Measurements from ENCODE around the gene AKR7A3. TPM values are rescaled to one million over a fixed set of nuclear protein-coding genes. Genes with fewer than 3 reads are reported as not detected.
"Not testable (repeated sequence)": the region's sequence is repeated elsewhere in the genome, so short reads cannot be mapped to it uniquely, and the experiment has no call there.

Gene AKR7A3
- total RNA-seq, 1 donor from 2014 or later = 0.14 TPM

DNA sequence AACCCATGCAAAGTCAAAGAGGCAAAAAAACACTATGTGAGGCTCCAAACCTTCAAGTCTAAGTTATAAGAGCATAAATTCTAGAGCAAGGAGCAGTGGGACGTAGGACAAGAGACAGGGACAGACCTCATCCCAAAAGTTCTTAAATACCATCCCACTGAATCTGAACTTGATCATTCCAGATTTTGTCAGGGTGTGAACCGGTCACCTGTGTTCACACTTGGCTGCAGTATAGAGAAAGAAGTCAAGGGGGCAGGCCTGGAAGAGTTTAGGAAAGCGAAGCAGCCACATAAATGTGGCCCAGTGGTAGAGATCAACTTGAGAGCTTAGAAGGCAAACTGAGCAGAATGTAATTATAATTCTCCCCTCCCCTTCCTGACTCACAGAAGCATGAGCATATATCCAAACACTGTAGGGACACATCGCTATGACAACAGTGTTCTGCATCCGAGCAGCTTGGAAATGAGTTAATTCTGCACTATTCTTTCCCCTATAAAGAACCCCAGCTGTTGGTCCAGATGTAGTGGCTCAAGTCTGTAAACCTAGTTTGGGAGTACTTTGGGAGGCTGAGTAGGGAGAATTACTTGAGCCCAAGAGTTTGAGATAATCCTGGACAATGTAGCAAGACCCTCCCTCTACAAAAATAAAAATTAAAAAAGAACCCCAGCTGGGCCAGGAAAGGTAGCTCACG, 20.7 kb upstream of the AKR7A3 start:
- Histone ChIP-seq H3K4me1 (peaks cover 36% of the 10 kb centered on the region), H3K27me3 (ENCODE audit: low read depth) (no peaks in the 10 kb centered on the region), H3K4me3 (no peak overlapping the region), H3K36me3 (peaks cover 44% of the 10 kb centered on the region), H3K9me3 (replicated peaks) (no peaks in the 10 kb centered on the region), H3K27ac (replicated peaks) (no peak overlapping the region)
- TF ChIP-seq, protein P1, sequence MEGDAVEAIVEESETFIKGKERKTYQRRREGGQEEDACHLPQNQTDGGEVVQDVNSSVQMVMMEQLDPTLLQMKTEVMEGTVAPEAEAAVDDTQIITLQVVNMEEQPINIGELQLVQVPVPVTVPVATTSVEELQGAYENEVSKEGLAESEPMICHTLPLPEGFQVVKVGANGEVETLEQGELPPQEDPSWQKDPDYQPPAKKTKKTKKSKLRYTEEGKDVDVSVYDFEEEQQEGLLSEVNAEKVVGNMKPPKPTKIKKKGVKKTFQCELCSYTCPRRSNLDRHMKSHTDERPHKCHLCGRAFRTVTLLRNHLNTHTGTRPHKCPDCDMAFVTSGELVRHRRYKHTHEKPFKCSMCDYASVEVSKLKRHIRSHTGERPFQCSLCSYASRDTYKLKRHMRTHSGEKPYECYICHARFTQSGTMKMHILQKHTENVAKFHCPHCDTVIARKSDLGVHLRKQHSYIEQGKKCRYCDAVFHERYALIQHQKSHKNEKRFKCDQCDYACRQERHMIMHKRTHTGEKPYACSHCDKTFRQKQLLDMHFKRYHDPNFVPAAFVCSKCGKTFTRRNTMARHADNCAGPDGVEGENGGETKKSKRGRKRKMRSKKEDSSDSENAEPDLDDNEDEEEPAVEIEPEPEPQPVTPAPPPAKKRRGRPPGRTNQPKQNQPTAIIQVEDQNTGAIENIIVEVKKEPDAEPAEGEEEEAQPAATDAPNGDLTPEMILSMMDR (IDR thresholded peaks at IDR 0.05; ENCODE audit: borderline replicate concordance) = no peak
- intact Hi-C loops (cut with micrococcal nuclease) = no loop called here
- no peak for DNase-seq

DNA sequence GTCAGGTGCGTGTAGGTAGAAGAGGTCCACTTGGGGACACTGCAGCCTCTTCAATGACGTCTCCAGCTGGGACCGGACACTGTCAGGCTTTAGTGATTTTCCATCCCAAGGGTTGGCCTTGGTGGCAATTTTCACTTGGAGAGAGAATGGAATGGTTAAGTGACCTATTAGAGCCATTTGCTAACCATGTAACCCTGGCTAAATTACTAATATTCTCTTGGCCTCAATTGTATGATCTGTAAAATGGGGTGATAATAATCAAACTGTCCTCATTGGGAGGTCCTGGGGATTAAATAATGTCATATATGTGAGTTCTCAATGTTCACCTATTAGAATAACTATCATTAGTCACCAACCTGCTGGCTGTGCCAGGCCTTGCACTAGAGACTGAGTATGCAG, 19.9 kb upstream of the AKR7A3 start:
- intact Hi-C loops (cut with micrococcal nuclease) = no loop called here
- no peaks in the 10 kb centered on the region for H3K9me3 ChIP-seq (replicated peaks)
- H3K27ac ChIP-seq (replicated peaks) = no peak overlapping the region
- no peak for DNase-seq
- TF ChIP-seq, protein P1 (IDR thresholded peaks at IDR 0.05; ENCODE audit: borderline replicate concordance) = no peak
- no peak overlapping the region for H3K4me3 ChIP-seq
- H3K4me1 ChIP-seq = peaks cover 33% of the 10 kb centered on the region
- H3K27me3 ChIP-seq (ENCODE audit: low read depth) = no peaks in the 10 kb centered on the region
- H3K36me3 ChIP-seq = peaks cover 52% of the 10 kb centered on the region

DNA sequence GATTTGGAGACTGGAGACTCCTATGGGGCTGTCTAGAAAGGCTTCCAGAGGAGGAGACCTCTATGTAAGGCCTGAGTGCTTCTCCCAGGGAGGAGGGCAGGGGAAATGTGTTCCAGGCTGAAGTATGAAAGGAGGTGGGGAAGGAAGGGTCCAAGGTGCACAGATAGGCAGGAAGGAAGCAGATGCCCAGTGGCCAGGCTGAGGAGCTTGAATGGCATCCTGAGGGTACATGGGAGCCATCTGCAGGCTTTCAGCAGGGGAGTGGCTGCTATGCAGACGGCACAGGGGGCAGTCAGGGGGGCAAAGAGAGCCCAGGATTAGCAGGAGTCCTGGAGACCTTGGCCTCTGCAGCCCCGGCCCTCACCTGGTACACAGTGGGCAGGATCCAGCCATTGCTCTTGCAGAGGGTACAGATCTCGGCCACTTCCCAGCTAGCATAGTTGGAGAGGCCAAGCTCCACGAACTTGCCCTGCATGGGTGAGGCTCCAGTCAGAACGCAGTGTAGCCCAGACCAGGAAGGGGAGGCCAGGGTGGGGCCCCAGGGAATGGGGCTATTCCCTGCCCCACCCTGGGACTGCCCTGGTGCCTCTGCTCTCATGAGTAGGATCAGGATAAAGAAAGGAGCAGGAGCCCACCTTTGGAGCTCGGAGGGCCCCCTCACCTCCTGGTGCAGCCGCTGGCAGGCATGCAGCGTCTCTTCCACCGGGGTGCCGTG, 19.4 kb upstream of the AKR7A3 start:
- DNase-seq = no peak
- Histone ChIP-seq H3K27me3 (ENCODE audit: low read depth) (no peaks in the 10 kb centered on the region), H3K27ac (replicated peaks) (no peak overlapping the region), H3K9me3 (replicated peaks) (no peaks in the 10 kb centered on the region), H3K36me3 (peaks cover 57% of the 10 kb centered on the region), H3K4me1 (peaks cover 27% of the 10 kb centered on the region), H3K4me3 (no peak overlapping the region)
- TF ChIP-seq, protein P1 (IDR thresholded peaks at IDR 0.05; ENCODE audit: borderline replicate concordance) = no peak
- intact Hi-C loops (cut with micrococcal nuclease) = no loop called here

DNA sequence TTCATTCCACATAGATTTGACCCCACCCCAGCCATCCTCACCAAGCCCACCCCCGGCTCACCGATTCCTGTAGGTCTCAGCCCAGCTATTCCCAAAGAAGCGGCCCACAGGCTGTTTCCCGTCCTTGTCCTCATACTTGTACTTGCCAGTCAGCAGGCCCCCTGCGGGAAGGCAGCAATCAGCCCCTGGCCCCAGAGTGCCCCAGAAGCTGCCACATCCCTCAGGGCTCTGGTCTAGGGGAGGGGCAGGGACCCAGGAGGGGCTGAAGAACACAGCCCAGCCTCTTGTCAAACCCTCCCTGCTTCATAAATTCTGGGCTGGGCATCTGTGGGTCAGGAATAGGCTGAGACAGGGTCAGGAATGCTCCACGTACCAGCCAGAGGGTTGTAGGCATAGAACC, 18.4 kb upstream of the AKR7A3 start:
- H3K27me3 ChIP-seq (ENCODE audit: low read depth) = no peaks in the 10 kb centered on the region
- intact Hi-C loops (cut with micrococcal nuclease) = no loop called here
- TF ChIP-seq, protein P1 (IDR thresholded peaks at IDR 0.05; ENCODE audit: borderline replicate concordance) = no peak
- H3K36me3 ChIP-seq = peaks cover 68% of the 10 kb centered on the region
- no peak for DNase-seq
- peaks cover 19% of the 10 kb centered on the region for H3K4me1 ChIP-seq
- H3K9me3 ChIP-seq (replicated peaks) = no peaks in the 10 kb centered on the region
- no peak overlapping the region for H3K27ac ChIP-seq (replicated peaks)
- H3K4me3 ChIP-seq = no peak overlapping the region

DNA sequence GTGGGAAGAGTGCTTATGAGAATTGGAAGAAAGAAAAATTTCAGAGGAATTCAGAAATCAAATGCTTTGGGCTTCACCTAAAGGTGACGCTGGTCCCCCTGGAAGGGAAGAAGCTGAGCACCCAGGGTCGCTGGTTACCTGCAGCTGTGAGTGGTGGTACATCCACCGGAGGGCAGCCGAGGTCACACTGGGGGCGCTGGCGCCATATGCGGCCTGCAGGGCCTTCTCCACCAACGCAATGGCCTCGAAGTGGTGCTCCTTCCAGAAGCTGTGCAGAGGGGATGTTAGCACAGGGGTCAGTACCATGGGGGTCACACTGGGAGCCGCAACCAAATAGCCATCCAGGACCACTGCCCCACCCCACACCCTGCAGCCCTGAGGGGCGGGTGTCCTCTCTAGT, 17.3 kb upstream of the AKR7A3 start:
- Histone ChIP-seq H3K27ac (replicated peaks) (no peak overlapping the region), H3K4me1 (peaks cover 10% of the 10 kb centered on the region), H3K27me3 (ENCODE audit: low read depth) (no peaks in the 10 kb centered on the region), H3K4me3 (no peak overlapping the region), H3K9me3 (replicated peaks) (no peaks in the 10 kb centered on the region), H3K36me3 (peaks cover 68% of the 10 kb centered on the region)
- no peak for DNase-seq
- TF ChIP-seq, protein P1 (IDR thresholded peaks at IDR 0.05; ENCODE audit: borderline replicate concordance) = no peak
- intact Hi-C loops (cut with micrococcal nuclease) = no loop called here

DNA sequence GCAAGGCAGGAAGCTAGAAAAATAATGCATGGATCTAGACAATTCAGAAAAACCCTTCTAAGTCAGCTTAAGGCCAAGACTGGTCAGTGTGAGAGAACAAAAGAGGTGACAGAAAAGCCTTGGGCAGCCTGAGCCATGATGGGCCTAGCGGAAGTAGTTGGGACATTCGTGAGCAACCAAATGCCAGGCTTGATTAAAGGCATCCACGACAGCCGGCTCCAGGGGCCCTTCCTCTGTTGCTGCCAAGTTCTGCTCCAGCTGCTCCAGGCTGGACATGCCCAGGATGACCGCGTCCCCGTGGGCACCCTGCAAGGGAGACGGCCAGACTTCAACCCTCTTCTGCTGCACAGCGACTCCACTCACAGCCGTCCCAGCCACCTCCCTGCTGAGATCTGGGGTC, 15.5 kb upstream of the AKR7A3 start:
- H3K4me1 ChIP-seq; H3K9me3 ChIP-seq (replicated peaks); H3K4me3 ChIP-seq; H3K27me3 ChIP-seq (ENCODE audit: low read depth); intact Hi-C loops (cut with micrococcal nuclease); H3K27ac ChIP-seq (replicated peaks); DNase-seq: not testable (repeated sequence)
- peaks cover 73% of the 10 kb centered on the region for H3K36me3 ChIP-seq
